GM10266 (cell line): Measurements from ENCODE around the gene BRS3.

Source experiments
- DNase-seq: peaks from one replicate; pipeline ENCODE4 v3.0.0; 2012; ENCODE audit errors: extremely low spot score
- CTCF ChIP-seq: IDR thresholded peaks from 2 replicates; pipeline ENCODE4 v1.5.1; 2012; ENCODE audit warnings: mild to moderate bottlenecking, low read depth; ENCODE audit not compliant: control insufficient read depth, insufficient read depth; ENCODE audit errors: missing control alignments

BRS3 gene

GRCh38 chrX:136468391-136469103 lies 19.2 kb upstream of the BRS3 start:
- no peak for DNase-seq
- TF ChIP-seq CTCF = no peak

GRCh38 chrX:136473663-136474062 lies 14.1 kb upstream of the BRS3 start:
- no peak for TF ChIP-seq CTCF
- no peak for DNase-seq

GRCh38 chrX:136475236-136475635 lies 12.5 kb upstream of the BRS3 start:
- no peak for DNase-seq
- TF ChIP-seq CTCF = no peak

GRCh38 chrX:136476501-136476900 lies 11.2 kb upstream of the BRS3 start:
- no peak for TF ChIP-seq CTCF
- no peak for DNase-seq

- TF ChIP-seq CTCF = no peak
- no peak for DNase-seq
Measured at GRCh38 chrX:136477026-136477425, 10.7 kb upstream of the BRS3 start.

- TF ChIP-seq CTCF = no peak
- no peak for DNase-seq
Measured at GRCh38 chrX:136480383-136480782, 7.4 kb upstream of the BRS3 start.

GRCh38 chrX:136488706-136489105 lies 959 bp downstream of the BRS3 start:
- no peak for DNase-seq
- TF ChIP-seq CTCF = no peak
